ENCODE measurements around the gene TNXB.
"Not testable (repeated sequence)": the region's sequence is repeated elsewhere in the genome, so short reads cannot be mapped to it uniquely, and the experiment has no call there.

DNA sequence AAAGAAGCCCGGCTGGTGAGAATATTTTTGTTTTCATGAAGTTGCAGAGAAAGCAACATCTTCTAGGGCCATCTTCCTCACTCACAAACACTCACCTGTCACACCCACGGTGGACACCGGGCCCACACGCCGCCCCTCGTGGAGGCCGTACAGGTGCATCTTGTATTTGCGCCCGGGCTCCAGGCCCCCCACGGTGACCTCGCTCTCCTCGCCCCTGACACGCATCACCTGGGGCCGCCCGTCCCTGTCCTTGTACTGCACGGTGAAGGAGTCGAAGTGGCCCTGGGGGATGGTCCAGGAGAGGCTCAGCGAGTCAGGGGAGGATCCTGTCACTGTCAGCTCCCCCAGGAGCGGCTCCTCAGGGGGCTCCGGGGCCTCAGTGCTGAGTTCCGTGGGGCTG, 53.4 kb downstream of the TNXB start:
- TF ChIP-seq CTCF, POLR2A (IDR thresholded peaks at IDR 0.05): not testable (repeated sequence)
